T-helper 1 cell (primary cell): ENCODE data around the gene ALKBH3.

ENCODE experiments used
- DNase-seq, 5 donors: peaks; one replicate each; pipeline ENCODE4 v3.0.0-alpha.2; 2012 to 2020
- total RNA-seq, 4 donors: gene quantifications; one replicate each; lab custom pipeline; 2026; lab: John Stamatoyannopoulos, UW

The ALKBH3 gene
- 14.2 to 22.7 (median 19.9) reads per million in 4 donors for total RNA-seq

DNA sequence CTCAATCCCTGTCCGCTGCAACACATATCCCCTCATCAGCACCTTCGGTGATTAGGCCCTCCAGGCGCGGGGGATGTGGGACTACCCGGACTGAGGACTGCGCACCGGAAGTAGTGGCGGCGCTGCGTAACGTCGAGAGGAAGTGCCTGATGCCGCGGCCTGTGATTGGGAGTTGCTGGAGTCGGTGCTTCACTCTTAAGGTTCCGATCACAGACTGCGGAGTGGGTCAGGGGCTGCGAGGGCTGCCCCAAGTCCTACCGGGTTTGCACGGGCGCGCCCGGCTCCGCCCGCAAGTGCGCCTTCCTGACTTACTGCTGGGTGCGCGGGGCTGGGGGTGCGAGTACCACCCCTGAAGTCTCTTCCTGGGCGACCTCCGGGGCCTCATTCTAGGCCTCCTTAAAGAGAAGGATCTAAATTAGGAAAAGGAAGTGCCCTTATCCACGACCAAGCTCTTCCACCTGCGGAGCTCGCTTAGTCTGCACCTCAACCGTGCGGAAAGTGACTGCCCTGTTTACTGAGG is at the start of gene ALKBH3:
ALKBH3 (plus strand) TSS at position 192 of the 520 bp plus-strand sequence. CDS start 1,822 bp downstream, outside the sequence.
- DNase-seq = peak; percentile 80 to 91 (median 84)

GRCh38 chr11:43830928-43831440 is 49.6 kb upstream of the ALKBH3 start:
- DNase-seq = peak in 1 of 5 donors; percentile 41

GRCh38 chr11:43832536-43832935 is 48.1 kb upstream of the ALKBH3 start:
- no peak for DNase-seq

- DNase-seq = no peak
Measured at GRCh38 chr11:43833657-43834073, 47.0 kb upstream of the ALKBH3 start.

DNA sequence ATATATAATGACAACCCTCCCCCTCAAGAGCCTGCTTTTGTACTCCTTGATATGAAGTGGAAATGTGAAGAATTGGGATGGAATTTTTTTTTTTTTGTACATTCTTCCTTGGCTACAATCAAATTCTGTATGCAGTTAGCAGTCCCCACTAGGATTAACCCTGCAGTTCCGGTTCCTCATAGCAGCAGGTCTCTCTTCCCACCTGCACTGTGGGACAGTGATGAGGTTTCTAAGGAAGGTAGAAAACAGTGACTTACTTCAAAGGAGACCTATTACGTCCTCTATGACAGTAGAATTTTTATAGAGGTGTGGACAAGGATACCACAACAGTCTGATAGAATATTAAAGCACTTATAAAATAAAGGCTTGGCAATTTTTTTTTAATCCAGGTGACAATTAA is 46.3 kb upstream of the ALKBH3 start:
- no peak for DNase-seq

- no peak for DNase-seq
Measured at GRCh38 chr11:43835104-43835503, 45.5 kb upstream of the ALKBH3 start.

DNA sequence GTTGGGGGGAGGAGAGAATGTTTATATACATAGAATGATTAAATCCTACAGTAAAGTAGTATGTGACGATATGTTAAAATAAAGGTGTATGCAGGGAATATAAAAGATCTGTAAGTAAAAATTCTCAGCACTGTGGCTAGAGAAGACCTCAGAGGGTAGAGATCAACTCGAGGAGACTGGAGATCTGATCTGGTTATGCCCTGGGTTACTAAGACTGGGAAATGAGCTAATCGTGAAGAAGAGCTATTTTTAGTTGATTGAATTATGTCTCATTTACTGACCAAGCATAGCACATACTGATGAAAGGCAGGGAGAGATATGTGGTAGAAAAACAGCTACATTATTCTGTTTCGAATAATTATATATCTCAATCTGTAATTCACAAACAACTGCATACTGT is 42.8 kb upstream of the ALKBH3 start:
- no peak for DNase-seq

- no peak for DNase-seq
Measured at GRCh38 chr11:43842021-43842420, 38.6 kb upstream of the ALKBH3 start.

- no peak for DNase-seq
Measured at GRCh38 chr11:43845816-43846215, 34.8 kb upstream of the ALKBH3 start.

DNA sequence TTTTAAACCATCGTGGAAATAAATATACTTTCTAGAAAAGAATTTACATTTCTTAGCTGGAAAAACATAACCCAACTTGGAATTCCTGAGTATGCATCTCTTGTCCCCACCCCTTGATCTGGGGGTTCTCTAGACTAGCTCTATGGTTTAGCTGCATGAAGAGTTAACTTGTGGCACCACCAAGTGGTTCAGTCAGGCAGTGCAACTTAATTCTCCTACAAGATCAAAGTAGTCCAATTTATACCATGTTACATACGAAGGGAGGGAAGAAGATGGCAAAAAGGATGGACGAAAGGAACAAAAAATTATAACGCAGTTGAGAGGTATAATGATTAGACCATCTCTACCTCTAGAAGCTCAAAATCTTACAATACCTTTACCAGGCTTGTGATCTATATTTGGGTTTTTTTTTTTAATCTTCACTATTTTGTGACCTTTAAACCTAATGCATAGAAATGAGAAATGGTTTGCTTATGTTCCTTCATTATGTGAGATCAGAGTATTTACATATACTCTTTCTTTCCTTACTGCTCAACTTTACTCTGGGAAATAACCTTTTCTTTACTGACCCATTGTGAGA is 28.5 kb upstream of the ALKBH3 start:
- peak in 4 of 5 donors; percentile 8 to 48 (median 24) for DNase-seq

DNA sequence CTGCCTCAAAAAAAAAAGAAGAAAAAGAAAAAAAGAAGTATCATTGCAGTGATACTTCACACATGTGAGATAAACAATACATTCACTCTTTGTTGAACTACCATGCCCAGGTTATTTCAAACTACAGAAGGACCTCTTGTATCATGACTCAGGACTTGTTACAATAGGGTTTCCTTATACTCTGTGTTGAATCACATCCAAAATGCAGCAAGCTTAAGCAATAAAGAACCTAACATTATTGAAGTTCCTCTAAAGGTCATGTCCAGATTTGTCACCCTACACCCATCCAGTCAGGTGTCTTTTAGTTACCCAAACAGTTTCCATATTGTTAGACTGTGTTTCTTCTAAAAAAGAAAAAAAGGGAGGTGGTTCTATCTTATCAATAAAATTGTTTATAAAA is 26.9 kb upstream of the ALKBH3 start:
- no peak for DNase-seq

DNA sequence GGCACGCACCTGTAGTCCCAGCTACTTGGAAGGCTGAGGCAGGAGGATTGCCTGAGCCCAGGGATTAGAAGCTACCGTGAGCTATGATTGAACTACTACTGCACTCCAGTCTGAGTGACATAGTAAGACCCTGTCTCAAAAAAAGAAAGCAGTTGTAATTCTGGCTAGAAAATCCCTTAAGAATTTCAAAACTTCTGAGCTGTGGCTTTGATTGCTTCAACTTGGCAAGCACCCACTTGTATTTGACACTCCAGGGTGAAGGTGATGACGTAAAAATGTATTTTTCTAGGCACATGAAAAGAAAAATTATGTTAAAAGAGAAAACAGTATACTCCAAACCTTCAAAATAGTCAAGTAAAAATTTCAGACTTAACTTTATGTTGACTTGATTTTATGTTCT is 23.6 kb upstream of the ALKBH3 start:
- no peak for DNase-seq

DNA sequence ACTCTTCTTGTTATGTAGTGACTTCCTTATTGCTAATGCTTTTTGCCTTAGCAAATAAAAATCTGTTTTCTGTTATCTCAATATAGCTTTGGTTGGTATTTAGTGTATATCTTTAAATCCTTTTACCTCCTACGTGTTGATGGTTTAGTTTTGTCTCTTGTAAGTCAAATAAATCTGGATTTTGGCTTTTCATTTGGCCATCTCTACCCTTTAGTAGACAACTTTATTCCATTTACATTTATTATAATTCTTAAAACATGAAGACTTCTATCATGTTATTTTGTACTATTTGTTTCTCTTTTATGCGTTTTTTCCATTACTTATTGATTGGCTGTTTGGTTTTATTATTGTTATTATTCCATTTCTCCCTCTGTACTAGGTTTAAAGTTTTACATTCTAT is 19.5 kb upstream of the ALKBH3 start:
- no peak for DNase-seq

- DNase-seq = no peak
Measured at GRCh38 chr11:43866520-43866919, 14.1 kb upstream of the ALKBH3 start.

DNA sequence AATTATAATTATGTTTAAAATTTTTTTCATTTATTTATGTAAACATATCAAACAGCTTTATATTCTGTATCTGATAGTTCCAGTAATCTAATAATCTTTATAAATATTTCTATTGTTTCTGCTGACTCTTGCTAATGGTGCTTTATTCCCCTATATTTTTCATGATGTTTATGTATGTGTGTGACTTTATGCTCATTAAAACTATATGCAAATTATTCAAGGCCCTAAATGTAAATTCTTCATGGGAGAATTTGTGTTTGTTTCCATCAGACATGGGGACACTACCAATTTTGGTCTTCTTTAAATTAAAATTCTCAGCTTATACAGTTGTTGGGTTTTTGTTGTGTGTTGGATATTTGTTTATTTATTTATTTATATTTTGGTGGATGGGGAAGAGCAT is 13.7 kb upstream of the ALKBH3 start:
- DNase-seq = no peak

DNA sequence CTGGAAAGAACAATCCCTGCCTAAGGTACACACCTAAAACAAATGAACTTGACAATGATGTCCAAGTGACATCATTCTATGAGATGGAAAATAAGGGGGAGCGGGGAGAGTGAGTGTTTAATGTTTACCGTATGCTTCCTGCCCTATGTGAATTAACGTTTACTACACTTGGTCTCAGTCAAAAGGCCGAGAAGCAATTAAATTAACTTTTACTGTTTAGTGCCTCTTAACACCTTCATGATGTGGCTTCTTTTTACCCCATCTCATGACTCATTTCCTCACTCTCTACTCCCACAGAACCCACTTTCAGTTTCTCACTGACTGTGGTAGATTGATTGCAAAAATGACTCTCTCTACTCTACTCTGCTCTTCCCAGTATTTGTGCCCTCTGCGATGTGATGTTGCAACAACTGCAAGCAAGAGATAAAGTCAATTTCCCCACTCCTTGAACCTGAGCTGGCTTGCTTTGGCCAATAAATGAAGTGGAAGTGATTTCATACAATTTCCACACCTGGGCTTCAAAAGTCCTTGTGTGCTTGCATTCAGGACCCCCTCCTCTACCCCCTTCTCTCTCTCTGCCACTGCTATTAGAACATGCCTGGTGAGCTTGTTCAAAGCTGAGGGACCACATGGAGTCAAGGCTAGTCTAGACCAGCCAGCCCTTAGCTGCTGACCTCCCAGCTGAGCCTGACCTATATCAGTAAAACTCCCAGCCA is 11.6 kb upstream of the ALKBH3 start:
- peak in 1 of 5 donors; percentile 89 for DNase-seq

DNA sequence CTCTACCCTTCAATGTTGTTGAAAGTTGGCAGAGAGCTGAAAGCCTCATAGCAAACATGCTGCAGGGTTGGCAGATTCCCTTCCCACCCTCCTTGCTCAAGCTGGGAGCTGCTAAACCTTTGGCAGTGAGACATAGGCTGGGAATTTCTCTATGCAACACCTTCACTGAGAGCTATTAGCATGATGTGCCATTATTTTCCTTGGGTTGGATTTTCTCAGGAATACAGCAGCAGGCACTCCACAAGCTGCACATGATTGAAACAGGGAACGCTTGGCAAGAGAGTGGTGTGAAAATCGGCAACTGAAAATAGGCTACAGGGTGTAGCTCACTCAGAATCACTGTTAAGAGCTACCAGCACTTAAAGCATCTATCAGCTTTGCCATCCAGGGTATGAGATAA is 9.6 kb upstream of the ALKBH3 start:
- no peak for DNase-seq

GRCh38 chr11:43872995-43873394 is 7.6 kb upstream of the ALKBH3 start:
- no peak for DNase-seq

GRCh38 chr11:43874078-43874477 is 6.6 kb upstream of the ALKBH3 start:
- DNase-seq = no peak

DNA sequence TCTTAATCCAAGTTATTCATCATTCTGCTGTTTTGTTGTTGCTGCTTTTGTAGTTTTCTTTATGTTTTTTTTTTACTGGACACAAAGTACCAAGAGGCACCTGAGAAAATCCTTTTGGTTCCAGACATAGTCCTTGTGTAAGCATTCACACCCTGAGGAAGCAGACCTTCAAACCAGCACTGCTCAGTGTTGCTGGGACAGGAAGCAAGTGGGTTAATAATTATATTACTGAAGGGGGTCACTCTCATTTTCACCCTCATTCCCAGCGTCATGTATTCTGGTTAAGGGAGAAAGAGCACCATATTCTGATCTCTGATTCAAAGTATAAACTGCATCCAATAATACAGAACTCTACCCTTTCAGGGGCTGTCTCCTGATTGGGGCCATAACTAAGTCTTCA is 5.9 kb upstream of the ALKBH3 start:
- no peak for DNase-seq

GRCh38 chr11:43879789-43880639 is 617 bp upstream of the ALKBH3 start:
- DNase-seq = no peak

- no peak for DNase-seq
Measured at GRCh38 chr11:43892851-43893250, 12.2 kb downstream of the ALKBH3 start.

DNA sequence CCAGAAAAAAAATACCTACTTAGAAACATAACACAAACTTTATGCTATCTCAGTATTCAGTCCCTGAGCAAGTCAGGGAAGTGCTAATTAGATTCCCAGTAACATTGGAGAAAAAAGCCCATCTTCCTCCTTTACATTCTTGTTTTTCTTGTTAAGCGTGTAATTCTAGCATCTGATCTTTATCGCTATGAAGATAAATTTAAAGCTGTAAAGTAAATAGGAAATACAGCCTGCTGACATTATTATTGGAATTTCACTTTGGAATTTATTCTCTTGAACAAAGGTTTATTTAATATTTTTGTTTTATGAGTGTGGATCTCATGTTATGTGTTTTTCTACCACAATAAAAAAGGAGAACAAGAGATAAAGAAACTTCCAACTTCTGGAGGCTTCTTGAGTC is 13.9 kb downstream of the ALKBH3 start:
- no peak for DNase-seq
